HG03520 (cell line): ENCODE measurements around the gene MRM2.

Experiments
- ATAC-seq: cut with Tn5 transposase; IDR thresholded peaks from one replicate; pipeline ENCODE4 v1.9.1; 2021; ENCODE audit warnings: mild to moderate bottlenecking, moderate library complexity; ENCODE audit not compliant: unreplicated experiment

Gene MRM2

DNA sequence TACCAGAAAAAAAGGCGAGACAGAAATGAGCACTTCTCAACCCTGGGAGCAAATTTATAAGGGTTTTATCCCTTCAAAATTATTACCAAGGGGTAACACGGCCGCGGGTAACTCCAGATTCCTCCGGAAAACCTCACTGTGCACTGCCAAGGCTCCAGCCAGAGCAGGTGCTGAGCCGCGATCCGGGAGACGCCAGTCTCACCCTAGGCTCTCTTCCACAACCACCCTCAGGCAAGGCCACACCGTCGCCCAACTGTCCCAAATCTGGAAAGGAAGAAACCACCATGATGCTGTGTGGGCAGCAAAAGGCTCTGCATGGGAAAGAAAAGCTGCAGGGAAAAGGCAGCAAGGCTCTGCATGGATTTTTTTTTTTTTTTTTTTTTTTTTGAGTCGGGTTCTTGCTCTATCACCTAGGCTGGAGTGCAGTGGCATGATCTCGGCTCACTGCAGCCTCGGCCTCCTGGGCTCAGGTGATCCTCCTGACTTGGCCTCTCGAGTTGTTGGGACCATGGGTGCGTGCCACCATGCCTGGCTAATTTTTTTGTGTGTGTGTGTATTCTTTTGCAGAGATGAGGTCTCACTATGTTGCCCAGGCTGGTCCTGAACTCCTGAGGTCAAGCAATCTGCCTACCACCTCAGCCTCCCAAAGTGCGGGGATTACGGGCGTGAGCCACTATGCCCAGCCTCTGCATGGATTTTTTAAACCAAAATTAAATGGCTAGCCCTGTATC, 48.3 kb downstream of the MRM2 start:
- ATAC-seq = no peak

DNA sequence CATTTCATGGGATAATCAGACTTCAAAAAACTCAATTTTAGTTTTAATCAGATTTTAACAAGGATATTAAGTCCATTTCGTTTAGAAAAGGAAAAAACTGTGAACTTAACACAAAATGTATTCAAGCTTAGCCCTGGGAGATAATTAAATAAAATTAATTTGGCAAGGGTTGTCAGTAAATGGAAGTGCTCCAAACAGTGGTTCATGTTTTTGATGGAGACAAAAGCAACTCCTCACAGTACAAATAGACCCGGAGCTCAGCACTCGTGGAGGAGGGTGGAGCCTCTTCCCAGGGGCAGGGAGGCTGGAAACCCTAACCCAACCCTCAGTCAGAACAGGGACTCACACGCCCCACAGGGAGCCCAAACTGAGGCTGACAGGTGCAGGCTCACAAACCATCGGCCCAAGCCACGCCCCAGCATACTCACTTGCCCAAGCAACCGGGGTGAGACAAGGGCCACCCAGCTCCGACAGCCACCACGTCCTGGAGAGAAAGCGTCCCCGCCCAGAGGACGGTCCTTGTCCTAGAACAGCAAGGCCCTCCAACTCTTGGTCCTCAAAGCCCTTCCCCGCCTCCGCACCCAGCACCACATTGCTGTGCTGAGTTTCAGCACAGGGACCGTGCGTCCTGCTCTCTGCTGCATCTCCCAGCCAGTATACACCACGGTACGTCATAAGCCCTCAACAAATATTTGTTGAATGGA, 49.0 kb downstream of the MRM2 start:
- no peak for ATAC-seq

DNA sequence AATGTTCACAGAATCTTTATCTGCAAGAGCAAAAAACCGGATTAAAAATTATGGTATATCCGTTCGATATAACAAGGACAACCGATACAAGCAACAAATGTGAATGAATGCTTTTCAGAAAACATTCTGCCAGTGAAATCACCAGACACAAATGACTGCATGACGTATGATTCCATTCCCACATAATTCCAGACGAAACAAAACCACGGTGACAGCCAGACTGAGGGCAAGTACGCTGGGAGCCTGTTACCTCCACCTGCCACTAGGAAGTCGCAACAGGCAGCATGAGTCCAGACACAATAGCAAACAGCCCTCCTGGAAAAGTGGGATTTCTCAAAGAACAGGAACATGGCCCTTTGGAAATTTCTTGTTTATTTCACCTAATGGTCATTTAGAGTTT, 51.0 kb downstream of the MRM2 start:
- ATAC-seq = no peak

DNA sequence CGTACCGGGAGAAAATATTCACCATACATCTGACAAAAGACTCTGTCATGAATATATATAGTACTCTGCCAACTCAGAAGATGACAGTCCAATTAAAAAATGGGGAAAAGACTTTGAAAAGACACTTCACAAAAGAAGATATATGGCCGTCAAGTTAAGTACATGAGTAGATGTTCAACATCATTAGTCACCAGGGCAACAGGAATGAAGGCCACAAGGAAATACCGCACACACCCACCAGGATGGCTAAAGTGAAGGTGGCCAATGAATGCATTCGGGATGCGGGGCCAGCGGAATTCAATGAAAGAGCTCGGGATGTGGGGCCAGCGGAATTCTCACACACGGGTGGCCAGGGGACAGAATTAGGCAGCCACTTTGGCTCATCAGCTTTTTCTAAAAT, 51.5 kb downstream of the MRM2 start:
- no peak for ATAC-seq

DNA sequence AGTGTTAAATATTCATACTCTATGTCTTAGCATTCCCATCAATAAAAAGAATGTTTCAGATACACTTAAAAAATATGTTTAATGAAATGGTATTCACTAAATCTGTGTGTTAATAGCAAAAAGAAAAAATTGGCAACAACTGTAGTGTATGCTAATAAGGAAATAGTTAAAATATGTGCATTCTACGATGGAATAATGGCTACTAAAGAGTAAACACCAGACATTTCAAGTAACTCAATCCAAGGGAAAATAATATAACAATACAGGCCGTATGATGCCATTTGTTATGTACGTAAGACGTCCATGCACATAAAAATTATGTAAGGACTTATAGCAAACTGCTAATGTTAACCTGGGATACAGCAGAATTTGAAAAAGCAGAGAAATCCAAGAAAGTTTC, 55.8 kb downstream of the MRM2 start:
- no peak for ATAC-seq

DNA sequence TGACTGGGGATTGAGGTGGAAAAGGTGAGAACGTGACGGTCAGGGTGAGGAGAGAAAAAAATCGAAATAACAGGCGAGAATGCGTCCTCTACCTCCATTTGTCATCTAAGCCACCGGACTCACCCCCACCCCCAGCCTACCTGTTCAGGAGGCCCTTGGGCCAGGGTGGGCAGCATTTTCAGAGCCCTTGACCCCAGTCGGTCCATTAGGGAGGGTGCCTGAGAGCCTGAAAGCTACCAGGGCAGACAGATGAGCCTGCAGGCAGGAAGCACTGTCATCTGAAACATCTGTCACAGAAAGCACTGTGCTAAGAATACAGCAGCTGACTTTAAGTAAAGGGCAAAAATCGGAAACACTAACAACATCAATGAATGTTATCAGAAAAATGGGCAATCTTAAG, 56.3 kb downstream of the MRM2 start:
- ATAC-seq = no peak
